ENCODE measurements around the gene MFAP3L.

Gene MFAP3L

GRCh38 chr4:169985881-169986280 lies 40.3 kb downstream of the MFAP3L start:
- no peak for DNase-seq (ENCODE audit: low read depth)
- H3K4me3 ChIP-seq (ENCODE audit: control insufficient read depth, low read depth, low read length) = no peak overlapping the region
- TF ChIP-seq CTCF (IDR thresholded peaks at IDR 0.05; ENCODE audit: control insufficient read depth, insufficient read depth, low read depth, low read length, missing control alignments) = no peak

- no peak for TF ChIP-seq CTCF (IDR thresholded peaks at IDR 0.05; ENCODE audit: control insufficient read depth, insufficient read depth, low read depth, low read length, missing control alignments)
- DNase-seq (ENCODE audit: low read depth) = no peak
- no peak overlapping the region for H3K4me3 ChIP-seq (ENCODE audit: control insufficient read depth, low read depth, low read length)
These were observed 41.5 kb downstream of the MFAP3L start for GRCh38 chr4:169984745-169985144.

GRCh38 chr4:169984173-169984572 lies 42.0 kb downstream of the MFAP3L start:
- no peak for TF ChIP-seq CTCF (IDR thresholded peaks at IDR 0.05; ENCODE audit: control insufficient read depth, insufficient read depth, low read depth, low read length, missing control alignments)
- no peak for DNase-seq (ENCODE audit: low read depth)
- H3K4me3 ChIP-seq (ENCODE audit: control insufficient read depth, low read depth, low read length) = no peak overlapping the region

GRCh38 chr4:169976951-169977350 lies 49.2 kb downstream of the MFAP3L start:
- no peak for DNase-seq (ENCODE audit: low read depth)
- no peak overlapping the region for H3K4me3 ChIP-seq (ENCODE audit: control insufficient read depth, low read depth, low read length)
- TF ChIP-seq CTCF (IDR thresholded peaks at IDR 0.05; ENCODE audit: control insufficient read depth, insufficient read depth, low read depth, low read length, missing control alignments) = no peak

GRCh38 chr4:169975838-169976796 lies 50.1 kb downstream of the MFAP3L start:
- TF ChIP-seq CTCF (IDR thresholded peaks at IDR 0.05; ENCODE audit: control insufficient read depth, insufficient read depth, low read depth, low read length, missing control alignments) = no peak
- H3K4me3 ChIP-seq (ENCODE audit: control insufficient read depth, low read depth, low read length) = no peak overlapping the region
- DNase-seq (ENCODE audit: low read depth) = no peak

- no peak for TF ChIP-seq CTCF (IDR thresholded peaks at IDR 0.05; ENCODE audit: control insufficient read depth, insufficient read depth, low read depth, low read length, missing control alignments)
- DNase-seq (ENCODE audit: low read depth) = no peak
- no peak overlapping the region for H3K4me3 ChIP-seq (ENCODE audit: control insufficient read depth, low read depth, low read length)
These were observed 50.9 kb downstream of the MFAP3L start for GRCh38 chr4:169975131-169975837.
